ENCODE results near the gene CAPZB. TPM values are rescaled to one million over a fixed set of nuclear protein-coding genes. Genes with fewer than 3 reads are reported as not detected.

Gene CAPZB
- total RNA-seq, 1 donor from 2014 or later = 93.6 TPM

- Histone ChIP-seq H3K36me3 (ENCODE audit: control insufficient read depth, insufficient read depth, low read length) (peaks cover 1% of the 10 kb centered on the region), H3K27me3 (ENCODE audit: control insufficient read depth, insufficient read depth, low read length) (no peaks in the 10 kb centered on the region), H3K4me3 (ENCODE audit: low read depth, low read length) (no peak overlapping the region)
- no peak for TF ChIP-seq CTCF (IDR thresholded peaks at IDR 0.05; ENCODE audit: insufficient read depth, low read length, poor library complexity, severe bottlenecking)
- no peak for DNase-seq (ENCODE audit: low read depth)
Measured at GRCh38 chr1:19367584-19368041, 117.7 kb downstream of the CAPZB start.

- H3K4me3 ChIP-seq (ENCODE audit: low read depth, low read length) = no peak overlapping the region
- DNase-seq (ENCODE audit: low read depth) = no peak
- H3K36me3 ChIP-seq (ENCODE audit: control insufficient read depth, insufficient read depth, low read length) = peaks cover 1% of the 10 kb centered on the region
- no peaks in the 10 kb centered on the region for H3K27me3 ChIP-seq (ENCODE audit: control insufficient read depth, insufficient read depth, low read length)
- no peak for TF ChIP-seq CTCF (IDR thresholded peaks at IDR 0.05; ENCODE audit: insufficient read depth, low read length, poor library complexity, severe bottlenecking)
Measured at GRCh38 chr1:19366599-19367536, 118.5 kb downstream of the CAPZB start.

- H3K27me3 ChIP-seq (ENCODE audit: control insufficient read depth, insufficient read depth, low read length) = no peaks in the 10 kb centered on the region
- DNase-seq (ENCODE audit: low read depth) = no peak
- no peak for TF ChIP-seq CTCF (IDR thresholded peaks at IDR 0.05; ENCODE audit: insufficient read depth, low read length, poor library complexity, severe bottlenecking)
- no peaks in the 10 kb centered on the region for H3K36me3 ChIP-seq (ENCODE audit: control insufficient read depth, insufficient read depth, low read length)
- H3K4me3 ChIP-seq (ENCODE audit: low read depth, low read length) = no peak overlapping the region
Measured at GRCh38 chr1:19365721-19366120, 119.6 kb downstream of the CAPZB start.

GRCh38 chr1:19363536-19364152 lies 121.7 kb downstream of the CAPZB start:
- H3K36me3 ChIP-seq (ENCODE audit: control insufficient read depth, insufficient read depth, low read length) = no peaks in the 10 kb centered on the region
- TF ChIP-seq CTCF (IDR thresholded peaks at IDR 0.05; ENCODE audit: insufficient read depth, low read length, poor library complexity, severe bottlenecking) = no peak
- no peak overlapping the region for H3K4me3 ChIP-seq (ENCODE audit: low read depth, low read length)
- H3K27me3 ChIP-seq (ENCODE audit: control insufficient read depth, insufficient read depth, low read length) = no peaks in the 10 kb centered on the region
- no peak for DNase-seq (ENCODE audit: low read depth)

GRCh38 chr1:19361611-19362147 lies 123.7 kb downstream of the CAPZB start:
- H3K27me3 ChIP-seq (ENCODE audit: control insufficient read depth, insufficient read depth, low read length) = no peaks in the 10 kb centered on the region
- no peak for DNase-seq (ENCODE audit: low read depth)
- no peak overlapping the region for H3K4me3 ChIP-seq (ENCODE audit: low read depth, low read length)
- no peaks in the 10 kb centered on the region for H3K36me3 ChIP-seq (ENCODE audit: control insufficient read depth, insufficient read depth, low read length)
- no peak for TF ChIP-seq CTCF (IDR thresholded peaks at IDR 0.05; ENCODE audit: insufficient read depth, low read length, poor library complexity, severe bottlenecking)
